ENCODE data around the gene LRRC8D. TPM values are rescaled to one million over a fixed set of nuclear protein-coding genes. Genes with fewer than 3 reads are reported as not detected.

LRRC8D gene
- total and polyA plus RNA-seq, 11 donors: 2.1 to 16.5 (median 8.0) TPM

GRCh38 chr1:89810880-89811279 lies 10.0 kb upstream of the LRRC8D start:
- H3K27ac ChIP-seq: no peak overlapping the region
- H3K36me3 ChIP-seq: no peaks in the 10 kb centered on the region
- DNase-seq: no peak
- WGBS, 4 donors: 92 to 98% (median 94%) methylated on average over 1 of the region's 1 CpG
- TF ChIP-seq CTCF (IDR thresholded peaks at IDR 0.05) (no peak), POLR2A (IDR thresholded peaks at IDR 0.05) (no peak)
- H3K4me3 ChIP-seq: no peak overlapping the region
- no peaks in the 10 kb centered on the region for H3K9me3 ChIP-seq
- no peak for ATAC-seq
- H3K27me3 ChIP-seq: peaks cover 0 to 3% (median 0%) of the 10 kb centered on the region in 9 donors
- H3K4me1 ChIP-seq: peaks cover 0 to 10% (median 0%) of the 10 kb centered on the region in 12 donors
- intact Hi-C loops (cut with DNase I): no loop called here

- Histone ChIP-seq H3K27ac (peak overlapping the region in 1 of 12 donors; percentile 41), H3K36me3 (no peaks in the 10 kb centered on the region), H3K4me1 (peaks cover 0 to 18% (median 0%) of the 10 kb centered on the region in 12 donors), H3K4me3 (no peak overlapping the region), H3K27me3 (peaks cover 0 to 3% (median 0%) of the 10 kb centered on the region in 9 donors), H3K9me3 (no peaks in the 10 kb centered on the region)
- DNase-seq (no peak), ATAC-seq (no peak)
- WGBS, 4 donors: 66 to 87% (median 79%) methylated on average over 1 of the region's 1 CpG
- intact Hi-C loops (cut with DNase I): no loop called here
- TF ChIP-seq POLR2A (IDR thresholded peaks at IDR 0.05): no peak
- TF ChIP-seq CTCF (IDR thresholded peaks at IDR 0.05): no peak
Measured at GRCh38 chr1:89812992-89813391, 7.8 kb upstream of the LRRC8D start.

GRCh38 chr1:89815040-89815439 lies 5.8 kb upstream of the LRRC8D start:
- H3K4me3 ChIP-seq: no peak overlapping the region
- no peaks in the 10 kb centered on the region for H3K36me3 ChIP-seq
- peaks cover 0 to 3% (median 0%) of the 10 kb centered on the region in 9 donors for H3K27me3 ChIP-seq
- peaks cover 0 to 22% (median under 1%) of the 10 kb centered on the region in 12 donors for H3K4me1 ChIP-seq
- H3K27ac ChIP-seq: no peak overlapping the region
- TF ChIP-seq CTCF (IDR thresholded peaks at IDR 0.05) (no peak), POLR2A (IDR thresholded peaks at IDR 0.05) (no peak)
- WGBS, 4 donors: 67 to 77% (median 74%) methylated on average over 1 of the region's 1 CpG
- no peak for ATAC-seq
- DNase-seq: no peak
- no peaks in the 10 kb centered on the region for H3K9me3 ChIP-seq
- intact Hi-C loops (cut with DNase I): no loop called here

GRCh38 chr1:89815611-89816010 lies 5.2 kb upstream of the LRRC8D start:
- DNase-seq: no peak
- Histone ChIP-seq H3K27ac (no peak overlapping the region), H3K4me3 (no peak overlapping the region), H3K4me1 (peaks cover 0 to 27% (median 3%) of the 10 kb centered on the region in 12 donors), H3K36me3 (no peaks in the 10 kb centered on the region), H3K27me3 (peaks cover 0 to 3% (median 0%) of the 10 kb centered on the region in 9 donors), H3K9me3 (no peaks in the 10 kb centered on the region)
- intact Hi-C loops (cut with DNase I): no loop called here
- 76 to 84% (median 79%) methylated on average over 5 of the region's 5 CpGs for WGBS, 4 donors
- peak in 3 of 4 donors; percentile 41 to 65 (median 52) for ATAC-seq
- TF ChIP-seq CTCF (IDR thresholded peaks at IDR 0.05): no peak
- TF ChIP-seq POLR2A (IDR thresholded peaks at IDR 0.05): no peak

Measured in heart left ventricle (tissue), 16 donors.